Loucy (cell line): Measurements from ENCODE around the gene KIAA0232.

Source experiments
- H2AFZ ChIP-seq: fragments of 200-600 bp; sonication (generic); 2 replicates; pipeline ENCODE4 v1.6.0; 2016; ENCODE audit warnings: antibody characterized with exemption, mild to moderate bottlenecking, low read length, moderate library complexity
- H3F3A ChIP-seq: fragments of 200-600 bp; 2 replicates; pipeline ENCODE4 v1.6.0; 2016; ENCODE audit warnings: antibody characterized with exemption, low read depth, mild to moderate bottlenecking
- H3K27me3 ChIP-seq: fragments of 200-600 bp; sonication (generic); 2 replicates; pipeline ENCODE4 v1.6.1; 2014; ENCODE audit warnings: low read length, mild to moderate bottlenecking; ENCODE audit not compliant: insufficient read depth, poor library complexity, severe bottlenecking
- H3K36me3 ChIP-seq: fragments of 200-600 bp; sonication (generic); 2 replicates; pipeline ENCODE4 v1.6.1; 2016; ENCODE audit warnings: low read length; ENCODE audit not compliant: insufficient read depth
- H3K4me1 ChIP-seq: fragments of 200-600 bp; sonication (generic); 2 replicates; pipeline ENCODE4 v1.5.1; 2014; ENCODE audit warnings: low read length, mild to moderate bottlenecking; ENCODE audit not compliant: insufficient read depth, poor library complexity, severe bottlenecking
- H3K4me2 ChIP-seq: fragments of 200-600 bp; sonication (generic); 2 replicates; pipeline ENCODE4 v1.6.0; 2014; ENCODE audit warnings: antibody characterized with exemption, low read length, low read depth, mild to moderate bottlenecking; ENCODE audit not compliant: poor library complexity, severe bottlenecking
- H3K4me3 ChIP-seq: fragments of 200-600 bp; sonication (generic); 2 replicates; pipeline ENCODE4 v1.5.1; 2014; ENCODE audit warnings: low read length, mild to moderate bottlenecking, mixed read lengths; ENCODE audit not compliant: poor library complexity, severe bottlenecking
- H3K79me2 ChIP-seq: fragments of 200-600 bp; sonication (generic); 2 replicates; pipeline ENCODE4 v1.6.1; 2014; ENCODE audit warnings: low read length; ENCODE audit not compliant: insufficient read depth
- H3K9ac ChIP-seq: fragments of 200-600 bp; sonication (generic); 2 replicates; pipeline ENCODE4 v1.6.0; 2014; ENCODE audit warnings: mild to moderate bottlenecking, low read depth, low read length, moderate library complexity; ENCODE audit not compliant: poor library complexity, severe bottlenecking
- H3K9me2 ChIP-seq: fragments of 200-600 bp; sonication (generic); replicated peaks from 2 replicates; pipeline ENCODE4 v1.6.1; 2016; ENCODE audit warnings: low read depth, low read length, mixed read lengths
- H3K9me3 ChIP-seq: fragments of 200-600 bp; sonication (generic); 2 replicates; pipeline ENCODE4 v1.6.1; 2014; ENCODE audit warnings: mild to moderate bottlenecking, antibody characterized with exemption, low read length, low read depth; ENCODE audit not compliant: insufficient read depth
- H4K20me1 ChIP-seq: fragments of 200-600 bp; sonication (generic); 2 replicates; pipeline ENCODE4 v1.6.0; 2014; ENCODE audit warnings: antibody characterized with exemption, low read length, mild to moderate bottlenecking; ENCODE audit not compliant: insufficient read depth, poor library complexity, severe bottlenecking
- CTCF ChIP-seq: fragments of 200-600 bp; sonication (generic); conservative IDR thresholded peaks from 2 replicates; pipeline ENCODE4 v1.5.1; 2014; ENCODE audit warnings: mild to moderate bottlenecking, antibody characterized with exemption, low read length
- EZH2phosphoT487 ChIP-seq: fragments of 200-600 bp; IDR thresholded peaks from 2 replicates; pipeline ENCODE4 v1.6.1; 2018; ENCODE audit warnings: antibody characterized with exemption, mild to moderate bottlenecking, moderate library complexity, borderline replicate concordance

The KIAA0232 gene

DNA sequence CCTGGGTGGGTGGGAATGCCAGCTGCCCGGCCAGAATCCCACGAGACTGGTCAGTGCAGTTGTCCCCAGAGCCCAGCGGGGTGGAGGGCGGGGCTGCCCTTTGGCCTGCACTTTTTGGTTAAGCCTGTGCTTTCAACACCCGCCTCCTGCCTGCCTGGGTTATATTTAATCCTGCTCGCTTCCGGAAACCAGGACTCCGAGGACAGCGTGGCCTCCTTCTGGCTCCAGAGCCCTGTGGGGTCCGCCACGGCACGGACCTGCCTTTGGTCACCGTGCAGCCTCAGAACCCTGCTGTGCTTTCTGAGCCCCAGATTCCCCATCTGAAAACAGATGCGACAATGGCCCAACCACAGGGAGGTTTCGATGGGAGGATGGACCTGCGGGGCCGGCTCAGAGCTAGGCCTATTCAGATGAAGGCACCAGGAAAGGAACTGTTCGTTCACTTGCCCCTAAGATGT is 29.4 kb upstream of the KIAA0232 start:
- no peaks in the 10 kb centered on the region for H3K36me3 ChIP-seq
- no peak overlapping the region for H3K4me2 ChIP-seq
- TF ChIP-seq EZH2phosphoT487 (no peak), CTCF (no peak)
- no peaks in the 10 kb centered on the region for H3K79me2 ChIP-seq
- no peak overlapping the region for H3K4me3 ChIP-seq
- no peaks in the 10 kb centered on the region for H3K9me2 ChIP-seq
- no peaks in the 10 kb centered on the region for H3F3A ChIP-seq
- no peaks in the 10 kb centered on the region for H4K20me1 ChIP-seq
- H3K4me1 ChIP-seq = no peaks in the 10 kb centered on the region
- no peak overlapping the region for H2AFZ ChIP-seq
- no peaks in the 10 kb centered on the region for H3K27me3 ChIP-seq
- no peaks in the 10 kb centered on the region for H3K9me3 ChIP-seq
- H3K9ac ChIP-seq = no peak overlapping the region

DNA sequence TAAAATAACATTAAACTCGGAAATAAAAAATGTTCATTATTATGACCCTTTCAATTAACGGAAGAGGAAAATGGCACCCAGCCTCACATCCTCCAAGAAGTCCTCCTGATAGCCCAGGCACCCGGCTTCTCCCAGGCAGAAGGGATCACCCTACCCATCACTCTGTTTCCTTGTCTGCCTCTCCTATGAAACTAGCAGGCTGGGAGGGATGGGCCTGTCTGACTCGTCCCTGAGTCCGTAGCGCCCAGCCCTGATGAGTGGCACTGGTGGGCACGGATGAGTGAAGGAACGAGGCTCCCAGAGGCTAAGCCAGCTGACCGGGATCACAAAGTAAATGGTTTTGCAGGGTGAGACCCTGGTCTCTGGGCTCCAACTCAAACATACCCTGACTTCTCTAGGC is 28.6 kb upstream of the KIAA0232 start:
- no peaks in the 10 kb centered on the region for H3K79me2 ChIP-seq
- no peak overlapping the region for H3K4me3 ChIP-seq
- no peaks in the 10 kb centered on the region for H3K27me3 ChIP-seq
- H2AFZ ChIP-seq = no peak overlapping the region
- H3K9me2 ChIP-seq = no peaks in the 10 kb centered on the region
- no peak overlapping the region for H3K4me2 ChIP-seq
- TF ChIP-seq CTCF (no peak), EZH2phosphoT487 (no peak)
- no peaks in the 10 kb centered on the region for H3K9me3 ChIP-seq
- no peaks in the 10 kb centered on the region for H3K4me1 ChIP-seq
- H4K20me1 ChIP-seq = no peaks in the 10 kb centered on the region
- H3K9ac ChIP-seq = no peak overlapping the region
- no peaks in the 10 kb centered on the region for H3K36me3 ChIP-seq
- H3F3A ChIP-seq = no peaks in the 10 kb centered on the region

DNA sequence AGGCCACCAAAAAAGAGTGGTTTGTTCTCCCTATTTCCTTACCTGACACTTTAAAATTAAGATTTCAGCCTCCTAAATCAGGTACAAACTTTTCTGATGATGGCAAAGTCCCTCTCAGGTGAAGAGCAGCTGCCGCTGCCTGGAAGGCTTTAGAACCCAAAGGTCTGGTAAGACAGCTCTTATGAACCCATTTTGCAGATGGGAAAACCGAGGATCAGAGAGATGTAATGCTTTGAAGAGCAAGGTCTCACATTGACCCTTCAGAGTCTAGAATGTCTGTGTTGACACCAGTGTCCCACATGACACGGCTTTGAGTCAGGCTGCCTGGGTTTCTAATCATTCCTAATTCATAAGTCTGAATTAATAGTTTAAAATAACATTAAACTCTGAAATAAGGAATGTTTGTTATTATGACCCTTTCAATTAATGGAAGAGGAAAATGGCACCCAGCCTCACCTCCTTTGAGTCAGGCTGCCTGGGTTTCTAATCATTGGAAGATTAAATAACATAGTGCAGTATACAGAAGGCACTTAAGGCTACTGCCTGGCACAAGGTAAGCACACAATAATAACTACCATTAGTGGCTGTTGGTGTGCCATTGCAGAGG is 27.9 kb upstream of the KIAA0232 start:
- Histone ChIP-seq H3K4me1 (no peaks in the 10 kb centered on the region), H3F3A (no peaks in the 10 kb centered on the region), H3K9ac (no peak overlapping the region), H4K20me1 (no peaks in the 10 kb centered on the region), H3K36me3 (no peaks in the 10 kb centered on the region), H3K27me3 (no peaks in the 10 kb centered on the region), H3K4me2 (no peak overlapping the region), H3K79me2 (no peaks in the 10 kb centered on the region), H3K9me3 (no peaks in the 10 kb centered on the region), H3K9me2 (no peaks in the 10 kb centered on the region), H3K4me3 (no peak overlapping the region), H2AFZ (no peak overlapping the region)
- TF ChIP-seq CTCF = no peak
- TF ChIP-seq EZH2phosphoT487 = no peak
